ENCODE measurements around the gene FYN. TPM values are rescaled to one million over a fixed set of nuclear protein-coding genes. Genes with fewer than 3 reads are reported as not detected.

FYN gene
- total and polyA plus RNA-seq, 2 donors from 2014 or later, result 34.5 to 52.4 TPM

DNA sequence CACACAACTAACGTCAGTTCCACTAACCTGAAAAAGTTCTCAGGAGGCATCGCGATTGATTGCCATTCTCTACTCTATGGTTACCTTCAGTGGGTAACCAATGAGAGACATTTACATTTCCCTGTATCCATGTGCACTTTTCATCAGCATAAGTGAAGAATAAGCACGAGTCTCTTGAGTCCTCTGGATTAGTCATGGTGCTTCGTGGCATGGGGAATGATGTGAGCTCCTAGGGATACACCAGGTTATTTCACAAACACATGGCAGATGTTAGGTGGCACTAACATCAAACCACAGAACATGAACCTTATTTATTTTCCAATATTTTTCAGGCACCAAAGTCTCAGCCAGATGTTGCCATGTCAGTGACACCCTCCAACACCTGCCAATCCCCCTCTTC, 64.0 kb downstream of the FYN start:
- Histone ChIP-seq H3K4me3 (ENCODE audit: low read length in 3 of 3) (no peak overlapping the region), H3K9me3 (ENCODE audit: control insufficient read depth in 2 of 3, insufficient read depth in 1 of 3, low read length in 3 of 3) (no peaks in the 10 kb centered on the region), H3K36me3 (ENCODE audit: control insufficient read depth in 2 of 3, insufficient read depth in 3 of 3, low read length in 3 of 3) (no peaks in the 10 kb centered on the region), H3K27ac (ENCODE audit: low read depth in 2 of 2, low read length in 2 of 2) (no peak overlapping the region), H3K4me1 (ENCODE audit: control insufficient read depth in 2 of 3, insufficient read depth in 2 of 3, low read depth in 1 of 3, low read length in 3 of 3) (peaks cover 5 to 6% (median 5%) of the 10 kb centered on the region in 3 donors), H3K27me3 (ENCODE audit: control insufficient read depth, insufficient read depth, low read length) (no peaks in the 10 kb centered on the region), H3K9ac (ENCODE audit: low read length in 3 of 3) (no peak overlapping the region)
- TF ChIP-seq, protein P1, sequence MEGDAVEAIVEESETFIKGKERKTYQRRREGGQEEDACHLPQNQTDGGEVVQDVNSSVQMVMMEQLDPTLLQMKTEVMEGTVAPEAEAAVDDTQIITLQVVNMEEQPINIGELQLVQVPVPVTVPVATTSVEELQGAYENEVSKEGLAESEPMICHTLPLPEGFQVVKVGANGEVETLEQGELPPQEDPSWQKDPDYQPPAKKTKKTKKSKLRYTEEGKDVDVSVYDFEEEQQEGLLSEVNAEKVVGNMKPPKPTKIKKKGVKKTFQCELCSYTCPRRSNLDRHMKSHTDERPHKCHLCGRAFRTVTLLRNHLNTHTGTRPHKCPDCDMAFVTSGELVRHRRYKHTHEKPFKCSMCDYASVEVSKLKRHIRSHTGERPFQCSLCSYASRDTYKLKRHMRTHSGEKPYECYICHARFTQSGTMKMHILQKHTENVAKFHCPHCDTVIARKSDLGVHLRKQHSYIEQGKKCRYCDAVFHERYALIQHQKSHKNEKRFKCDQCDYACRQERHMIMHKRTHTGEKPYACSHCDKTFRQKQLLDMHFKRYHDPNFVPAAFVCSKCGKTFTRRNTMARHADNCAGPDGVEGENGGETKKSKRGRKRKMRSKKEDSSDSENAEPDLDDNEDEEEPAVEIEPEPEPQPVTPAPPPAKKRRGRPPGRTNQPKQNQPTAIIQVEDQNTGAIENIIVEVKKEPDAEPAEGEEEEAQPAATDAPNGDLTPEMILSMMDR (IDR thresholded peaks at IDR 0.05; ENCODE audit: borderline replicate concordance, extremely low read depth, insufficient read depth), result no peak
- DNase-seq, result no peak
- intact Hi-C loops (cut with DNase I), result no loop called here
- FAIRE-seq, result no peak

DNA sequence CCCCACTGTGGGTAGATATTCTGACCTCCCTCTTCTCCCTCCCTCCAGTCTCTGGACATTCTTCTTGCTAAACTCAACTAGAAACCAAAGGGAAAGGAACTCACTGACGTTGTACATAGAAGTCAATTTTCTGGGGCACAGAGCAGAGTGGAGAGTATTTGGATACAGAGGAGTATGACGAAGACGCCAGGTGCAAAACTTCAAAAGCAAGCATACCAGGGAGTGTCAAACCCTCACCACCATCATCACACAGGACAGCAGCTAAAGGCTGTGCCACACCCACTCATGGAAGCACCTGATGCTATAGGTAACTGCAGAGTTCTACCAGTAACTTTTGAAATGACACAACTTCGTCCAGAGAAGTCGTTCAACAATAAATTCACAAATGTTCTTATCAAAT, 64.8 kb downstream of the FYN start:
- H3K27me3 ChIP-seq (ENCODE audit: control insufficient read depth, insufficient read depth, low read length), result no peaks in the 10 kb centered on the region
- no peaks in the 10 kb centered on the region for H3K36me3 ChIP-seq (ENCODE audit: control insufficient read depth in 2 of 3, insufficient read depth in 3 of 3, low read length in 3 of 3)
- intact Hi-C loops (cut with DNase I), result no loop called here
- TF ChIP-seq, protein P1 (IDR thresholded peaks at IDR 0.05; ENCODE audit: borderline replicate concordance, extremely low read depth, insufficient read depth), result no peak
- H3K9ac ChIP-seq (ENCODE audit: low read length in 3 of 3), result no peak overlapping the region
- H3K4me3 ChIP-seq (ENCODE audit: low read length in 3 of 3), result no peak overlapping the region
- H3K4me1 ChIP-seq (ENCODE audit: control insufficient read depth in 2 of 3, insufficient read depth in 2 of 3, low read depth in 1 of 3, low read length in 3 of 3), result peaks cover 5 to 6% (median 5%) of the 10 kb centered on the region in 3 donors
- H3K27ac ChIP-seq (ENCODE audit: low read depth in 2 of 2, low read length in 2 of 2), result no peak overlapping the region
- H3K9me3 ChIP-seq (ENCODE audit: control insufficient read depth in 2 of 3, insufficient read depth in 1 of 3, low read length in 3 of 3), result no peaks in the 10 kb centered on the region
- FAIRE-seq, result no peak
- no peak for DNase-seq

DNA sequence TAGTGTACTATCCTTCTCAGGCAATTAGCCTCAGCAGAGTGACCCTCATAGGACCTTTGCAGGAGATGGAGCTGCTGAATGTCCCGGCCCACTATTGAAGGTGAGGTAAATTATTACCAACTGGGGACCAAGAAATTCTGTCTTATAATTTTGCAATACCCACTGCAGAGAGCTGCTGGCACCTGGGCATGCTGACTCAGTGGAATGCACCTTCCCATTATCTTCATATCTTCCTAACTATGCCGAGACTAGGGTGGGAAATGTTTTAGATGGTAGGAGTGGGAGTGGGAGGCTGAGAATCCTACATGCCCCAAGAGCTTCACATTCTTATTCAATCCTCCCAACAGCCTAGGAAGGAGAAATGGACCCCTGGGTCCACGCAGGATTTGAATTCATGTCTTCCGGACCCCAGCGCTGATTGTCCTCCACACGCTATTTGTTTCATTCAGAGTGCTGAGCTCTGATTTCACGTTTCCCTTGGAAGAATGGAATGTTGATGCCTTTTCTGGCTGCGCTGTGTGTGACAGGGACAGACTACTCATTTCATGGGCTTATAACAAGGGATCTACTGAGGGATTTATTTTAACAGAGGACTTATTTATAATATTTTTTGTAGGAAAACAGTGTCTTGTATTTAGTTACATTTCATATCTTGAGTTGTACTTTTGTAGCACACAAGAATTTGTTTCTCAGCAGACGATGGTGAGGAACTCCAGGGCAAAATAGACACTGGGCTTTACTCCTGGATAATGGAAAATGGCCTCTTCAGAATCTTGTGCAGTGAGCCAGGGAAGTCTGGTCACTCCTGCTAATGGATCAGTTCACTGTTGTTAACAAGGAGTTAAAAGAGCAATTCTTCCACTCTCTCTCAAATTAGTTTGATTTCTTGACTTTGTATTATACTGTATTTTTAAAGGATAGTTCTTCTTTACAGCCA, 66.4 kb downstream of the FYN start:
- H3K36me3 ChIP-seq (ENCODE audit: control insufficient read depth in 2 of 3, insufficient read depth in 3 of 3, low read length in 3 of 3), result no peaks in the 10 kb centered on the region
- intact Hi-C loops (cut with DNase I), result no loop called here
- DNase-seq, result no peak
- FAIRE-seq, result no peak
- no peak overlapping the region for H3K27ac ChIP-seq (ENCODE audit: low read depth in 2 of 2, low read length in 2 of 2)
- TF ChIP-seq, protein P1 (IDR thresholded peaks at IDR 0.05; ENCODE audit: borderline replicate concordance, extremely low read depth, insufficient read depth), result no peak
- no peaks in the 10 kb centered on the region for H3K27me3 ChIP-seq (ENCODE audit: control insufficient read depth, insufficient read depth, low read length)
- H3K9ac ChIP-seq (ENCODE audit: low read length in 3 of 3), result no peak overlapping the region
- no peak overlapping the region for H3K4me3 ChIP-seq (ENCODE audit: low read length in 3 of 3)
- H3K4me1 ChIP-seq (ENCODE audit: control insufficient read depth in 2 of 3, insufficient read depth in 2 of 3, low read depth in 1 of 3, low read length in 3 of 3), result peaks cover 5 to 6% (median 5%) of the 10 kb centered on the region in 3 donors
- H3K9me3 ChIP-seq (ENCODE audit: control insufficient read depth in 2 of 3, insufficient read depth in 1 of 3, low read length in 3 of 3), result no peaks in the 10 kb centered on the region
